ENCODE results near the gene SEMA5B.

SEMA5B gene

DNA sequence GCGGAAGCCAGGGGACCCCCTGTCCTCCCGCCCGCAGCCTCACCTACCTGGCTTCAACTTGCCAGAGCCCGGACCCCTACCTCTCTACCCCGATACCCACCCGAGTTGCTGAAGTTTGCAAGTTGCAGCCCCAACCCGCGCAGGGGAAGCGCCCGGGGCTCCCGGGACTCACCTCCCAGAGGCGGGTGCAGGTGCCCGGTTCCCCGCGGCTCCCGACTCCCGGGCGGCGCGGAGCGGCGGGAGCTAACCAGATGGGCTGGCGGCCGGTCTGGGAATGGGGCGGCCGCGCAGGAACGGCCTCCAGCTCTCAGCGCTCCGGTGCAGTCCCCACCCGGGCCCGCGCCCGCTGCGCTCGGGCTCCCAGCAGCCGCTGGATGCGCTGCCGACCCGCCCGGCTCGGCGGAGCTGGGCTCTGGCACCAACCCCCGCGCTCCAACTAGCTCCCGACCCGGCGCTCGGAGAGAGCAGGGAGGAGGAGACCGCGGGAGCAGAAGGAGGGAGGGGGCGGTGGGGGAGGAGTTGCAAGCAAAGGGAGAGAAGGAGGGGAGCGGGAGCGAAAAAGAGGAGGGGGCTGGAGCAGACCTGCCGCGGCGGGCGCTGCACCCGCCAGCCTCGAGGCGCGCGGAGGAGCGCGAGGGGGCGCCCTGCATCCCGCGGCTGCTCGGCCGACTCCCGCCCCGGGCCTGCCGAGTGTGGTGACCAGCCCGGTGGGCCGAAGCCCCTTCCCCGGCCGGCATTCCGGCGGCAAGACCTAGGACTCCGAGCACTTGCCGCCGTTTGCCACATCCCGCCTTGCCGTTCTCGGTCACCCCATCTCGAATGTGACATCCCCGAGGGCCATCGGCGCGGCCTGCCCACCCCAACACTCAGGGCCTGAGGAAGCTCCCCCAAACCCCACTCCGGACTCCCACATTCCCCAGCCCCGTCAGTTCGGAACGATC, at the start of gene SEMA5B:
TSS of gene SEMA5B (minus strand) at position 472 of the 941 bp plus-strand sequence. CDS start 66,500 bp downstream, outside the sequence.
- no peaks in the 10 kb centered on the region for H3F3A ChIP-seq (ENCODE audit: insufficient read depth, low read length)
- no peaks in the 10 kb centered on the region for H3K9me3 ChIP-seq (replicated peaks; ENCODE audit: insufficient read depth, low read length)
- H3K36me3 ChIP-seq (replicated peaks; ENCODE audit: insufficient read depth, low read length), result no peaks in the 10 kb centered on the region
- H3K4me3 ChIP-seq (ENCODE audit: low read length), result peak within 1 kb of the TSS; percentile 67
- H3K9me2 ChIP-seq (replicated peaks; ENCODE audit: insufficient read depth, low read length), result no peaks in the 10 kb centered on the region
- peak; percentile 49 for TF ChIP-seq CTCF (IDR thresholded peaks at IDR 0.05; ENCODE audit: low read length)
- TF ChIP-seq EZH2phosphoT487 (IDR thresholded peaks at IDR 0.05; ENCODE audit: low read length), result no peak
- TF ChIP-seq EZH2 (optimal IDR thresholded peaks at IDR 0.05; ENCODE audit: low read depth, low read length), result no peak
- H3K27me3 ChIP-seq (replicated peaks; ENCODE audit: insufficient read depth, low read length), result peaks cover 17% of the 10 kb centered on the region
- peak; percentile 27 for DNase-seq
- peak within 1 kb of the TSS; percentile 24; the same call in 1 of the 2 replicates for H3K9ac ChIP-seq (ENCODE audit: low read length)
- no peak within 1 kb of the TSS for H3K27ac ChIP-seq (ENCODE audit: low read length)
- H3K79me2 ChIP-seq (ENCODE audit: low read length), result no peaks in the 10 kb centered on the region
- H2AFZ ChIP-seq (ENCODE audit: low read length), result peak within 1 kb of the TSS; percentile 94
- no peaks in the 10 kb centered on the region for H4K20me1 ChIP-seq (ENCODE audit: insufficient read depth, low read length)
- H3K4me1 ChIP-seq (ENCODE audit: low read length), result no peaks in the 10 kb centered on the region
- H3K4me2 ChIP-seq (ENCODE audit: low read depth, low read length), result peak within 1 kb of the TSS; percentile 98

- TF ChIP-seq EZH2 (optimal IDR thresholded peaks at IDR 0.05; ENCODE audit: low read depth, low read length), result no peak
- TF ChIP-seq CTCF (IDR thresholded peaks at IDR 0.05; ENCODE audit: low read length), result no peak
- no peak for TF ChIP-seq EZH2phosphoT487 (IDR thresholded peaks at IDR 0.05; ENCODE audit: low read length)
- DNase-seq, result no peak
- H3K79me2 ChIP-seq (ENCODE audit: low read length), result peaks cover 95% of the 10 kb centered on the region
These were observed 49.2 kb upstream of the SEMA5B start for GRCh38 chr3:123076496-123077418.

GRCh38 chr3:123076112-123076495, 48.5 kb upstream of the SEMA5B start:
- Histone ChIP-seq H3K9me2 (replicated peaks; ENCODE audit: insufficient read depth, low read length) (no peaks in the 10 kb centered on the region), H4K20me1 (ENCODE audit: insufficient read depth, low read length) (peaks cover 10% of the 10 kb centered on the region), H3K27ac (ENCODE audit: low read length) (no peak overlapping the region), H3F3A (ENCODE audit: insufficient read depth, low read length) (no peaks in the 10 kb centered on the region), H3K79me2 (ENCODE audit: low read length) (peaks cover 95% of the 10 kb centered on the region), H3K4me2 (ENCODE audit: low read depth, low read length) (no peak overlapping the region), H3K9ac (ENCODE audit: low read length) (no peak overlapping the region), H3K27me3 (replicated peaks; ENCODE audit: insufficient read depth, low read length) (no peaks in the 10 kb centered on the region), H3K4me3 (ENCODE audit: low read length) (no peak overlapping the region), H2AFZ (ENCODE audit: low read length) (no peak overlapping the region), H3K36me3 (replicated peaks; ENCODE audit: insufficient read depth, low read length) (no peaks in the 10 kb centered on the region), H3K4me1 (ENCODE audit: low read length) (no peaks in the 10 kb centered on the region), H3K9me3 (replicated peaks; ENCODE audit: insufficient read depth, low read length) (no peaks in the 10 kb centered on the region)
- DNase-seq, result no peak
- TF ChIP-seq CTCF (IDR thresholded peaks at IDR 0.05; ENCODE audit: low read length) (no peak), EZH2 (optimal IDR thresholded peaks at IDR 0.05; ENCODE audit: low read depth, low read length) (no peak), EZH2phosphoT487 (IDR thresholded peaks at IDR 0.05; ENCODE audit: low read length) (no peak)

More at GRCh38 chr3:123076496-123077418, 49.2 kb upstream of the SEMA5B start:
- Histone ChIP-seq H3K4me1 (ENCODE audit: low read length) (0 out of 2 replicates have a peak, but pooled peaks cover 2% of the 10 kb centered on the region), H3F3A (ENCODE audit: insufficient read depth, low read length) (no peaks in the 10 kb centered on the region), H3K36me3 (replicated peaks; ENCODE audit: insufficient read depth, low read length) (no peaks in the 10 kb centered on the region), H3K9me2 (replicated peaks; ENCODE audit: insufficient read depth, low read length) (no peaks in the 10 kb centered on the region), H3K27ac (ENCODE audit: low read length) (no peak overlapping the region), H2AFZ (ENCODE audit: low read length) (no peak overlapping the region), H3K4me2 (ENCODE audit: low read depth, low read length) (no peak overlapping the region), H3K9ac (ENCODE audit: low read length) (no peak overlapping the region), H4K20me1 (ENCODE audit: insufficient read depth, low read length) (peaks cover 12% of the 10 kb centered on the region), H3K27me3 (replicated peaks; ENCODE audit: insufficient read depth, low read length) (no peaks in the 10 kb centered on the region), H3K4me3 (ENCODE audit: low read length) (no peak overlapping the region), H3K9me3 (replicated peaks; ENCODE audit: insufficient read depth, low read length) (no peaks in the 10 kb centered on the region)

Data from MM.1S (cell line).